Panc1 (cell line): ENCODE data around the gene KCNMA1. TPM values are rescaled to one million over a fixed set of nuclear protein-coding genes. Genes with fewer than 3 reads are reported as not detected.
"Not testable (repeated sequence)": the region's sequence is repeated elsewhere in the genome, so short reads cannot be mapped to it uniquely, and the experiment has no call there.

Experiments used
- ATAC-seq: fragments of 200-7000 bp; cut with Tn5 transposase; 2 replicates; pipeline ENCODE4 v1.9.1; 2020; ENCODE audit warnings: mild to moderate bottlenecking, moderate library complexity
- BruUV-seq: library from RNA; stranded (reverse); fragments of 400-500 nt; replicated peaks from 2 replicates; lab custom pipeline; 2021; lab: Mats Ljungman, UMichigan
- CTCF ChIA-PET: fragments of 300-600 bp; sonication (Branson Sonifier 250); formaldehyde crosslinking; loops from one replicate; lab custom pipeline; 2022; ENCODE audit warnings: antibody characterized with exemption; lab: Charles Lee
- POLR2A ChIA-PET: fragments of 300-600 bp; sonication (Branson Sonifier 250); formaldehyde crosslinking; loops from one replicate; lab custom pipeline; 2022; ENCODE audit warnings: antibody characterized with exemption; lab: Charles Lee
- DNase-seq: peaks from one replicate; pipeline ENCODE4 v3.0.0-alpha.2; 2010; ENCODE audit warnings: low read depth, low spot score
- H3K27ac ChIP-seq: 2 replicates; pipeline ENCODE4 v1.5.1; 2011; ENCODE audit warnings: mild to moderate bottlenecking, low read length, inconsistent platforms
- H3K27me3 ChIP-seq: fragments of 200-500 bp; sonication (Bioruptor generic); 2 replicates; pipeline ENCODE4 v1.6.0; 2014; ENCODE audit warnings: low read length, inconsistent platforms; ENCODE audit not compliant: control insufficient read depth, insufficient read depth
- H3K36me3 ChIP-seq: fragments of 200-500 bp; sonication (Bioruptor generic); 2 replicates; pipeline ENCODE4 v1.5.1; 2014; ENCODE audit warnings: inconsistent platforms, mild to moderate bottlenecking, low read length, moderate library complexity; ENCODE audit not compliant: control insufficient read depth, insufficient read depth
- H3K4me1 ChIP-seq: 2 replicates; pipeline ENCODE4 v1.5.1; 2011; ENCODE audit warnings: inconsistent platforms, mild to moderate bottlenecking, low read length, moderate library complexity; ENCODE audit not compliant: control insufficient read depth, insufficient read depth
- H3K4me3 ChIP-seq, 2 experiments: 2 replicates each; pipeline ENCODE4 v1.5.1; 2011 to 2012; ENCODE audit warnings: low read depth in 2 of 2, low read length in 2 of 2, mild to moderate bottlenecking in 2 of 2, inconsistent platforms in 1 of 2, moderate library complexity in 1 of 2
- H3K9me3 ChIP-seq: fragments of 200-500 bp; sonication (Bioruptor generic); 2 replicates; pipeline ENCODE4 v1.5.1; 2014; ENCODE audit warnings: low read depth, mild to moderate bottlenecking, inconsistent platforms, low read length, moderate library complexity; ENCODE audit not compliant: control insufficient read depth, insufficient read depth
- POLR2AphosphoS5 ChIP-seq: IDR thresholded peaks from 2 replicates; pipeline ENCODE4 v1.6.1; 2012; ENCODE audit warnings: mild to moderate bottlenecking, low read depth, low read length, moderate library complexity
- SIN3A ChIP-seq: IDR thresholded peaks from 2 replicates; pipeline ENCODE4 v1.6.1; 2012; ENCODE audit warnings: low read depth, mild to moderate bottlenecking, low read length, moderate library complexity, borderline replicate concordance; ENCODE audit not compliant: insufficient read depth
- TCF7L2 ChIP-seq: IDR thresholded peaks from 2 replicates; pipeline ENCODE4 v1.6.1; 2011; ENCODE audit warnings: mild to moderate bottlenecking, low read depth, low read length, inconsistent platforms
- in situ Hi-C: cut with HindIII; loops from 2 replicates; pipeline ENCODE4 v1.10.0; 2016; ENCODE audit warnings: low sequenced_read_pairs, low pct_unique_long_range_greater_than_20kb
- intact Hi-C: fragments of 100-400 bp; cut with micrococcal nuclease; formaldehyde crosslinking; loops from one replicate; pipeline ENCODE4 v1.10.0; 2022; ENCODE audit not compliant: unreplicated experiment
- total RNA-seq: library from RNA; stranded (reverse); gene quantifications from one replicate; pipeline ENCODE4 v1.2.1, GENCODE V29; 2021; ENCODE audit not compliant: unreplicated experiment
- TF ChIP-seq, protein P1 (sequence below): fragments of 450-650 bp; IDR thresholded peaks from 2 replicates; pipeline ENCODE4 v1.5.1; 2017; ENCODE audit warnings: mild to moderate bottlenecking
- TF ChIP-seq, protein P2 (sequence below), 2 experiments: IDR thresholded peaks; 2 replicates each; pipeline ENCODE4 v1.6.1; 2011 to 2012; ENCODE audit warnings: low read depth in 2 of 2, control low read depth in 1 of 2, low read length in 1 of 2, mild to moderate bottlenecking in 1 of 2, moderate library complexity in 1 of 2; ENCODE audit not compliant: insufficient read depth in 1 of 2

KCNMA1 gene
- total RNA-seq, 1 experiment from 2014 or later: 91.9 TPM

DNA sequence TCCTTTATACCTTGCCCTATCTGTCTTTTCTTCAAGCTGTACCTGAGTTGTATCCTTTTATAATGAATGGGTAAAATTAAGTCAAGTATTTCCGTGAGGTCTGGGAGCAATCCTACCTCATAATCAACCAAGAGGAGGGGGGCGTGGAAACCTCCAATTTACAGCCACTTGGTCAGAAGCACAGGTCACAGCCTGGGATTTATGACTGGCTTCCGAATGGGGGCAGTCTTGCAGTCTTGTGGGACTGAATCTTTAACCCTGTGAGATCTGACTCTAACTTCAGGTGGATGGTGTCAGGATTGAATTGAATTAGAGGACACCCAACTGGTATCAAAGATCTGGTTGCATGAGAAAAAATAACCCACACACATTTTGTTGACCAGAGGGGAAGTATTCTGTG, 23.5 kb upstream of the KCNMA1 start:
- ChIA-PET POLR2A (no interaction called here), CTCF (no interaction called here)
- in situ Hi-C loops (no loop called here), intact Hi-C loops (no loop called here)
- Histone ChIP-seq H3K27me3 (peaks cover 8% of the 10 kb centered on the region), H3K27ac (no peak overlapping the region), H3K4me3 (no peak overlapping the region), H3K9me3 (no peaks in the 10 kb centered on the region), H3K4me1 (no peaks in the 10 kb centered on the region), H3K36me3 (no peaks in the 10 kb centered on the region)
- TF ChIP-seq, protein P1, sequence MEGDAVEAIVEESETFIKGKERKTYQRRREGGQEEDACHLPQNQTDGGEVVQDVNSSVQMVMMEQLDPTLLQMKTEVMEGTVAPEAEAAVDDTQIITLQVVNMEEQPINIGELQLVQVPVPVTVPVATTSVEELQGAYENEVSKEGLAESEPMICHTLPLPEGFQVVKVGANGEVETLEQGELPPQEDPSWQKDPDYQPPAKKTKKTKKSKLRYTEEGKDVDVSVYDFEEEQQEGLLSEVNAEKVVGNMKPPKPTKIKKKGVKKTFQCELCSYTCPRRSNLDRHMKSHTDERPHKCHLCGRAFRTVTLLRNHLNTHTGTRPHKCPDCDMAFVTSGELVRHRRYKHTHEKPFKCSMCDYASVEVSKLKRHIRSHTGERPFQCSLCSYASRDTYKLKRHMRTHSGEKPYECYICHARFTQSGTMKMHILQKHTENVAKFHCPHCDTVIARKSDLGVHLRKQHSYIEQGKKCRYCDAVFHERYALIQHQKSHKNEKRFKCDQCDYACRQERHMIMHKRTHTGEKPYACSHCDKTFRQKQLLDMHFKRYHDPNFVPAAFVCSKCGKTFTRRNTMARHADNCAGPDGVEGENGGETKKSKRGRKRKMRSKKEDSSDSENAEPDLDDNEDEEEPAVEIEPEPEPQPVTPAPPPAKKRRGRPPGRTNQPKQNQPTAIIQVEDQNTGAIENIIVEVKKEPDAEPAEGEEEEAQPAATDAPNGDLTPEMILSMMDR: peak; percentile 37; the same call in 1 of the 2 replicates
- TF ChIP-seq SIN3A (no peak), TCF7L2 (no peak), POLR2AphosphoS5 (no peak)
- TF ChIP-seq, protein P2, sequence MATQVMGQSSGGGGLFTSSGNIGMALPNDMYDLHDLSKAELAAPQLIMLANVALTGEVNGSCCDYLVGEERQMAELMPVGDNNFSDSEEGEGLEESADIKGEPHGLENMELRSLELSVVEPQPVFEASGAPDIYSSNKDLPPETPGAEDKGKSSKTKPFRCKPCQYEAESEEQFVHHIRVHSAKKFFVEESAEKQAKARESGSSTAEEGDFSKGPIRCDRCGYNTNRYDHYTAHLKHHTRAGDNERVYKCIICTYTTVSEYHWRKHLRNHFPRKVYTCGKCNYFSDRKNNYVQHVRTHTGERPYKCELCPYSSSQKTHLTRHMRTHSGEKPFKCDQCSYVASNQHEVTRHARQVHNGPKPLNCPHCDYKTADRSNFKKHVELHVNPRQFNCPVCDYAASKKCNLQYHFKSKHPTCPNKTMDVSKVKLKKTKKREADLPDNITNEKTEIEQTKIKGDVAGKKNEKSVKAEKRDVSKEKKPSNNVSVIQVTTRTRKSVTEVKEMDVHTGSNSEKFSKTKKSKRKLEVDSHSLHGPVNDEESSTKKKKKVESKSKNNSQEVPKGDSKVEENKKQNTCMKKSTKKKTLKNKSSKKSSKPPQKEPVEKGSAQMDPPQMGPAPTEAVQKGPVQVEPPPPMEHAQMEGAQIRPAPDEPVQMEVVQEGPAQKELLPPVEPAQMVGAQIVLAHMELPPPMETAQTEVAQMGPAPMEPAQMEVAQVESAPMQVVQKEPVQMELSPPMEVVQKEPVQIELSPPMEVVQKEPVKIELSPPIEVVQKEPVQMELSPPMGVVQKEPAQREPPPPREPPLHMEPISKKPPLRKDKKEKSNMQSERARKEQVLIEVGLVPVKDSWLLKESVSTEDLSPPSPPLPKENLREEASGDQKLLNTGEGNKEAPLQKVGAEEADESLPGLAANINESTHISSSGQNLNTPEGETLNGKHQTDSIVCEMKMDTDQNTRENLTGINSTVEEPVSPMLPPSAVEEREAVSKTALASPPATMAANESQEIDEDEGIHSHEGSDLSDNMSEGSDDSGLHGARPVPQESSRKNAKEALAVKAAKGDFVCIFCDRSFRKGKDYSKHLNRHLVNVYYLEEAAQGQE (IDR thresholded peaks at IDR 0.05; ENCODE audit: insufficient read depth in 1 of 2, low read depth in 2 of 2, low read length in 1 of 2): no peak
- ATAC-seq (no peak), DNase-seq (no peak)
- no TSS peak for BruUV-seq

DNA sequence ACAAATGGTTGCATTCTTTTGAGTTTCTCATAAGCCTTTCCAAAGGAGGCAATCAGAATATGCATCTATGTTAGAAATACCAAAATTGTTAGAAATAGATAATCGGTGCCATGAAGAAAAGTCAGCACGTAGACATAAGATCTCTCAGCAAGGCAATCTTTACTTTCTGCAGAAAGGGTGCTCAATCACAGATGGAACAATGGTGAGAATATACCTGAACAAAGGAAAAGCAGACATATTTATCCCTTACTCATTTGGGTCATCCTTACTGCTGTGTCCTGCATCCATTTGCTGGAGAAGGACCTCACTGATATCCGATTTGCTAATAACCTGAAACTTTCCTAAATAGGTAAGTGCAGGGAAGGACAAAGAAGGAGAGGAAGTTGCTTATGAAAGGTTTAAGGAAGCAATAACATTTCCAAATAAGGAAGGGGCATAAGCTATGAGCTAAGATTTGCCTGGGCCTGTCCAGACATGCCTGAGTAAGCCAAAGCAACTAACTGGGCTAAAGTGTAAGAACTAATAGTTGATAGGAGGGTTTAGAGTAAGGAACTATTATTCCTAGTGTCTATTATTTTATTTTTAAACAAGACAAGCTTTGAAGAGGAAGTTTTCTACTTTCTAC, 21.6 kb upstream of the KCNMA1 start:
- H3K36me3 ChIP-seq, H3K27me3 ChIP-seq, POLR2A ChIA-PET, in situ Hi-C loops, H3K27ac ChIP-seq, H3K4me3 ChIP-seq, ATAC-seq, BruUV-seq, DNase-seq, intact Hi-C loops, H3K4me1 ChIP-seq, H3K9me3 ChIP-seq: not testable (repeated sequence)
- CTCF ChIA-PET: interaction anchor here (0.5 kb wide), 1 partner anchor 1716 kb away, joined by 3 read pairs; no protein-coding TSS in a partner anchor

DNA sequence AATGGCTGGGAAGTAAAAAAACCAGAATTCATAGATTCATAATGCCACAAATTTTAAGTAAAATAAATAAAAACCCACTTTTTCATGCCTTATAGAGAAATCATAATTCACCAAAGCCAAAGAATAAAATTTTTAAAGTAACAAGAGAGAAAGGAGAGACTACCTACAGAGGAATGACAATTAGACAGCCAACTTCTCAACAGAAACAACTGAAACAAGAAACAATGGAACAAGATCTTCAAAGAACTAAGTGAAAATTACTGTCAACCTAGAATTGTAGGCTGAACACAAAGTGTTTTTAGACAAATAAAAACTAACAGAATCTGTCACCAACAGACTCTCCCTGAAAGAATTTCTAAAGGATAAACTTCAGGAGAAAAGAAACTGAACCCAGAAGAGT, 15.6 kb upstream of the KCNMA1 start:
- in situ Hi-C loops (no loop called here), intact Hi-C loops (no loop called here)
- POLR2A ChIA-PET: no interaction called here
- no TSS peak for BruUV-seq
- no peak overlapping the region for H3K4me3 ChIP-seq
- TF ChIP-seq, protein P2 (IDR thresholded peaks at IDR 0.05; ENCODE audit: insufficient read depth in 1 of 2, low read depth in 2 of 2, low read length in 1 of 2): no peak
- TF ChIP-seq, protein P1: no peak
- TF ChIP-seq POLR2AphosphoS5 (no peak), TCF7L2 (no peak)
- peaks cover 5% of the 10 kb centered on the region; the same call in 1 of the 2 replicates for H3K9me3 ChIP-seq
- no peaks in the 10 kb centered on the region; the same call in 1 of the 2 replicates for H3K27me3 ChIP-seq
- DNase-seq (no peak), ATAC-seq (no peak)
- H3K36me3 ChIP-seq: no peaks in the 10 kb centered on the region
- CTCF ChIA-PET: no interaction called here
- H3K4me1 ChIP-seq: no peaks in the 10 kb centered on the region
- H3K27ac ChIP-seq: no peak overlapping the region
